Activated CD4-positive, CD25-positive, alpha-beta regulatory T cell (primary cell): Measurements from ENCODE around the gene HPS3.

Experiments
- DNase-seq, 4 experiments: peaks; one replicate each; lab custom pipeline; 2025; lab: John Stamatoyannopoulos, UW

Gene HPS3

DNA sequence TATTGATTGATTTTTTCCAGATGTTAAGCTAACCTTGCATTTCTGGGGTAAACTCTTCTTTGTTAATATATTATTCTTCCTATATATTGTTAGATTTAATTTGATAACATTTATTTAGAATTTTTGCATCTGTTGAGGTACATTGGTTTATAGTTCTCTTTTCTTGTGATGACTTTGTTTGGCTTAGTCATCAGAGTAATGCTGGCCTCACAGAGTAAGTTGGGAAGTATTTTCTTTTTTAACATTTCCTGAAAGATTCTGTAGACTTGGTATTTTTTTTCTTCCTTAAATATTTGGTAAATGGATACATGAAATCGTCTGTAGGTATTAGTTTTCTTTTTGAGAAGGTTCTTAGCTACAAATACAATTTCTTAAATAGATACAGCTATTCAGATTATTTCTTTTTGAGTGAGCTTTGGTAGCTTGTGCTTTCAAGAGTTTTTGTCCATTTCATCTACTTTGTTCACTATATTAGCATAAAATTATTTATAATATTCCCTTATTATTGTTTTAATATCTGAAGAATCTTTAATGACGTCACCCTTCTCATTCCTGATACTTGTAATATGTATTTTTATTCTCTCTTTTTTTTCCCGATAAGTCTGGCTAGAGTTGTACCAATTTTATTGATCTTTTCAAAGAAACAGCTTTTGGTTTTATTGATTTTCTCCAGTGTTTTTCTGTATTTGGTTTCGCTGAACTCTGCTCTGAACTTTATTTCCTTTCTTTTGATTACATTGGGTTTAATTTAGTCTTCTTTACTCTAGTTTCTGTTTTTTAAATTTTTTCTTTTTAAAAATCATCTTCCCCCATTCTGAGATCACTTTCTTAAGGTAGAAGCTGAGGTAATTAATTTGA lies 6.5 kb upstream of the HPS3 start:
- DNase-seq, result no peak

DNA sequence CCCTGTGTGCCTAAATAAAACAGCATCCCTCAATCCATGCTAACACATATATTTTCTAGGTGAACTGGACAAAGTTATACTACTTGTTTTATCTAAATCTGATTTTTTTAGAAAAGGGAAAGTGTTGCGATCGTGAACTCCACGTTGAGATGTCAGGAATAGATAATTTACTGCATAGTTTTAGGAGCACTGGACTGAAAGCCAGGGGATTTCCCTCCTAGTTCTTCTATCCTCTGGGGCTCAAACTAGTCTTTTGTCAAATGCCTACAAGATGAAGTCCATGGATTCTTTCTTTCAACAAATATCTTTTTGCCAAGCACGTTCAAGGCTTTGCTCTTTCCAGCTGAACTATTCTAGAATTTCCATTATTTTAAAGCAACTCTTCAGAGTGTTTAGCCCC lies 617 bp upstream of the HPS3 start:
- DNase-seq, result no peak

DNA sequence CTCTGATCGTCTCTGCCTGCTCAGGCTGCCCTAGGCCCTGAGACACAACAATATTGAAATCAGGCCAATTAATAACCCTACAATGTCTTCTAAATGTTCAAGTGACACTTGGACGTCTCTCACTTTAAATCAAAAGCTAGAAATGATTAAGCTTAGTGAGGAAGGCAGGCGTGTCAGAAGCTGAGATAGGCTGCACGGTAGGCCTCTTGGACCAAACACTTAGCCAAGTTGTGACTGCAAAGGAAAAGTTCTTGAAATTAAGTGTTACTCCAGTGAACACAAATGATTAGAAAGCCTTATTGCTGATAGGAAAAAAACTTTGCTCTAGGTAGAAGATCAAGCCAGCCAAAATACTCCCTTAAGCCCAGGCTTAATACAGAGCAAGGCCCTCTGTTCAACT lies 2.2 kb downstream of the HPS3 start:
- no peak for DNase-seq

DNA sequence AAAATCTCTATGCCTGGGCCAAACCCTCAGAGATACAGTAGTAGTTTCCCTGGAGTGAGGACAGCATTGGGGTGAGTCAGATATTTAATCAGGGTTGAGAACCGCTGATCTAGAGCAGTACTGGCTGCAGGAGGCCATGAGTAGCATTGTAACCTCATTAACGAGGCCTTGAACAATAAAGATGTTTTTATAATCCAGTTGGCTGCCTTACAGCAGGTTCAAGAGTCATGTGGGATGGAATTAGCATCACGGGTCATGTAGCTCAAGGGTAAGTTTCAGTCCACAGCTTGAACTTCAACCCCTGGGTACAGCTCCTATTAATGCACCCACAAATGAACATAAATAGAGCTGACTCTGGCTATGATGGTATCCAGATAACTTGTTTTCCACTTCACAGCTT lies 5.1 kb downstream of the HPS3 start:
- no peak for DNase-seq

DNA sequence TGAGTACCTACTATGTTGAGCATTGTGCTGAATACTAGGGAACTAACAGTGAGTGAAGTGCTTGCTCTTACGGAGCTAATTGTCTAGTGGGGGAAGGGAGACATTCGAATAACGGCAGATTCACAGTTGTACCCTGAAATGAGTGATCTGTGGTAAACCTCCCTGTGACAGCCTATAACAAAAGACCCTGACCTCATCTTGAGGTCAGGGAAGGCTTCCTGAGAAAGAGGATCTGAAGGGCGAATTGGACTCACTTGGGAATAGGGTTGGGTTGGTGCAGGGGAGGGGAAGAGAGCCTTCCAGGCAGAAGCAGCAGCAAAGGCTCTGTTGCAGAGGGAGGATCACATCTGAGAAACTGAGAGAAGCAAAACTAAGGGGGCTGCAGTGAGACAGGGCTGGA lies 13.2 kb downstream of the HPS3 start:
- DNase-seq, result no peak

DNA sequence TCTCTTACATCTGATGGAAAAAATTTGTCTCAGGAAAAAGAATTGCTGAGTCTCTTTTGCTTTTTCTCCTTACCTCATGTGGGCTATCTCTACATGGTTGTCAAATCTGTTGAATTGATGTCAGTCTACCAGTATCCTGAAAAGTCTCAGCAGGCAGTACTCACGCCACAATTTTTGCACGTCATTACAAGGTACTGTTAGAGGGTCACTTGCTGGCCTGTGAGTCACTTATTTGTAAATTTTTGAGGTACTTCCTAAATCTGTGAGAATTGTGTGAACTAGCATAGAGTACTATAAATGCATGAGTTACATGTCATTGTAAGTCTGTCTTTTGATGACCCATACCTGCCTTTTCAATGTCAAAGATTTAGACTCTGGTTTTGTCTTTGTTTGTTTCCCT lies 15.9 kb downstream of the HPS3 start:
- DNase-seq, result no peak

DNA sequence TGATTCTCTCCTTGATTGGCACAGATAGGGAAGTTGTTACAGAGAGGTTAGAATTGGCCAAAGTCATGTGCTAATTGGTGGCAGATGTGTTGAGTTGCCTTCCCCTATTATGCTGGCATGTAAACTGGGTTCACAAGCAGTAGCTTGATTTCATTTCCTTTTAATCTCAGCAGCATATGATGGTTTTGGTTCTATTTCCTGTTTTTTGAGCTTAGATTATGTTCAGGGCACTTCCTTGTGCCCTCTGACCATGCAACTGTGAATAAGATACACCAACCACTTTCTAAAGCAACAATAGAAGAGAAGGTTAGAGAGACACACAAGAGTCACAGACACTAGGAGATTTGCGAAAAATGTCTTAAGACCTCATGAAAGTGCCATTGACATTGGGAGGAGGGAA lies 16.5 kb downstream of the HPS3 start:
- DNase-seq, result no peak

DNA sequence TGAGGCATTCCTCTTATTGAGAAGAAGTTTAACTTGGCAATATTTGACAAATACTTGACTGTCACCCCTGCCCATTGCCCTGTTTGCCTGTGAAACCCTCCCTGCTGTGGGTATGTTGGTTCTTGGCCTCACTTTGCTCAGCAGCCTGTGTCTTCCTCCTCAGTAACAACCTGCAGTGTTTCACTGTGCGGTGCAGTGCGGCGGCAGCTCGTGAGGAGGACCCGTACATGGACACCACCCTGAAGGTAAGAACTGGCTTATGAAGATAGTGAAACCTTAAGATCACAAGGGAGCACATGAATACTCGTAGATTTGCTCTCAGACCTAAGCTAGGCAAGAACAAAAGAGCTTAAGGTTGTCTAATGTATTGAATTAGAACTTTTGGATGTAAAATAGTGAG lies 21.0 kb downstream of the HPS3 start:
- DNase-seq, result no peak

DNA sequence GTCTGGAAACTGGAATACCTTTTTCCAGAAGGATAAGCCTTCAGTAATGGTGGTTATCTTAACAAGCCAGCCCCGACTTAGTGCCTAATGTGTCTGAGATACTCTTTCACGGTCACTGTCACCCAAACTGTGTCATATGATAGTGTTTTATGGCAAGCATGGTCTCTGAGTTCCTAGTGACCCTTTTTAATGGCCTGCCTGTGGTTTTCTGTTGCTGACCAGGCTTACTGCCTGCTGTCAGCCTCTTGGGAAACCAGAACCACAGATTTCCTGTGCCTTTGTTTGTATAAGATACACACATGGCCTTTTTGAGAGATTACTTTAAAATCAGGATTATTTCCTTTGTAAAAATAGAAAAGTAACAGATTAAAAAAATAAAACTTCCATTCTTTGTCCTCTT lies 22.4 kb downstream of the HPS3 start:
- no peak for DNase-seq

DNA sequence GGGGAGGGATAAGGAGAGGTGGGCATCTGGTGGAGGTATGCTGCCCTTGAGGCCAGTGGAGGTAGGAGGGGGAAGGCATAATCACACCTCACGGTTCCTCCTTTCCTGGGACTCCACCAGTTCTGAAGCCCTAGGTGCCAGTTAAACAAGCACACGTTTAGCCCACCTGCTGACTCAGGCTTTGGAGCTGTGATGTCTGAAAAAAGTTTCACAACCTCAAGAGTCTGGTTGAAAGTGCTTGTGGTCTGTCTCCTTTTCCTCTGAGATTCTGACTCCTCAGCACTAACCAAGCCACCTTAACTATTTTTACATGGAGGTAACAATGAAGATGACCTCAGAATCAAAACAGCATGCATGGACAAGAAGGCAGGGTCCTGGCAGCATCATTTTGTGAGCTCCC lies 23.0 kb downstream of the HPS3 start:
- DNase-seq, result no peak

DNA sequence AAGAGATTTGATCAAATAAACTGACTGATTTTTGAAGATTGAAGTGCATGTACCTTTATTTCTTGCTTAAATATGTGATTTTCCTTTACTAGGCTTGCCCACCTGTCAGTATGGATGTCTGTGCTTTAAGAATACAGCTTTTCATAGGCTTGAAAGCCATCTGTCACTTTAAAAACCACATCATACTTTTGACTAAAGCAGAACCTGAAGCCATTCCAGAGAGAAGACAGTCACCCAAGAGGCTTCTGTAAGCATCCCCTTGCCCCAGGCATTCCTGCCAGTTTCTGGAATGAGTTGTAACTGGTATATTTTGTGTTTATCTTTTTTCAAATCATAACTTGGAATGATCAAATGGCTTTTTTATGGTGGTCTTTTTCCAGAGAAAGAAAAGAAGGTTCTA lies 24.0 kb downstream of the HPS3 start:
- DNase-seq, result no peak

DNA sequence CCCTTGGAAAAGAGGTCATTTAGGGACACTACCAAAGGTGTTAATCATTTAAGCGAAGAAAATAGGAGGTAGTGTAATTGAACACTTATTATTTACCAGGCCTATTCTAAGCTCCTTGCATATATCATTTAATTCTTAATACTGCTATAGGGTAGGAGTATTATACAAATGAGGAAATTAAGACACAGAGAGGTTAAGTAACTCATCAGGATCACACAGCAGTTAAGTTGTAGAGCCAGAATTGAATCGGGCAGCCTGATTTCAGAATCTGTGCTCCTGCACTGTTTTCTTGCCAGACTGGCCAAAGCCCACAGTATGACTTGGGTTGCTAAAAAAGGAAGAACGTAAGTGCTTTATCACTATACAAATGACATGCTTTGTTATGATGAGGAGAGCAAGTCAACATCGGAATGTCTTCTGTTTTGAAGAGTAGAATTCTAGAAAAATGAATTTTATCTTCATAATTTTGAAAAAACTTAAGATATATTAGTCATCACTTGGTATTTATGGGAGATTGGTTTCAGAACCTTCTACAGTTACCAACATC lies 31.4 kb downstream of the HPS3 start:
- DNase-seq, result no peak

DNA sequence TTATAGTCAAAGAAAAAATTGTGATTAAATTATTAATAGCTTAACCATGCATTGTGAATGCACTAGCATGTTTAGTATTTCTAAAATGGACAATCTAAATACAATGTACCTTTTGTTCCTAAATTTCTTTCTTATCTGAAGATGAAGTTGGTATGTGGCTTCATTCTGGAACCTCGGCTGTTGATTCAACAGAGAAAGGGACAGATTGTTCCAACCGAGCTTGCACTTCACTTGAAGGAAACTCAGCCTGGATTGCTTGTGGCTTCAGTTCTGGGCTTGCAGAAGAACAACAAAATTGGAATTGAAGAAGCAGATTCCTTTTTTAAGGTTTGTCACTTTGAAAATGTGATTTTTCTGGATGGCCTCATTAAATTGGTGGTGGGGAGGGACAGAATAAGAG lies 32.6 kb downstream of the HPS3 start:
- DNase-seq, result no peak

DNA sequence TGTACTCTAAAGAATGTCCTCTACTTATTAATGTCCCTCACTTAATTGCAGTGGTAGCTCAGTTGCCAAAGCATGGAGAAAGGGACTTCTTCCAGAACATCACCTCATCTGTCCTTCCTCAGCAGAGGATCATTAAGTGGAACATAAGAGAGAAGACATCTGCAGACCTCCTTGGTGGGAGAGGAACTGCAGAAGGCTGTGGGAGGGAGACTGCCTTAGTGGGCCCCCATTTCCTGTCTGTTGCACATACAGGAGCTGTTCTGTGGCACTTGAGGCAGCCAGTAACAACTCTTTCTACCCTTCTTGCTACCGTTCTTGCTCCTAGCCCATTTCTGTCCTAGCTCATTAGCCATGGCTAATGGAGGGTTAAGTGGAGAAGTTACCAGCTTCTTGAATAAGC lies 33.6 kb downstream of the HPS3 start:
- no peak for DNase-seq

DNA sequence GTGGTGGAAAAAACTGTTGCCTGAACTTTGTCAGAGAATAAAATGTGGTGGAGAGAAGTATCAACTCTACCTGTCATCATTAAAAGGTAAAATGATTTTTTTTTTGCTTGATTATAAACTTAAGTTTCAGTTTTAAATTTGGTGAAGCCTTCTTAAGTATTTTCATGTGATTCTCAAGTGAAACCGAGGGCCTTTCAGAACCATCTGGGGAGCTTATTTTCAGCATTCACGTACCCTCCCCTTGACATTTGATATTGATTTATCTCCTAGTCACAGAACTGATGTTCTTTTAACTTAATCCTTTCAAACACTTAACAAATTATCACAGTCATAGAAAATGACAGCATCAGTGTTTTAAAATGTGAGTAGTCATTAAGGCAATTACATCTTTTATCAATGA lies 38.5 kb downstream of the HPS3 start:
- DNase-seq, result no peak

DNA sequence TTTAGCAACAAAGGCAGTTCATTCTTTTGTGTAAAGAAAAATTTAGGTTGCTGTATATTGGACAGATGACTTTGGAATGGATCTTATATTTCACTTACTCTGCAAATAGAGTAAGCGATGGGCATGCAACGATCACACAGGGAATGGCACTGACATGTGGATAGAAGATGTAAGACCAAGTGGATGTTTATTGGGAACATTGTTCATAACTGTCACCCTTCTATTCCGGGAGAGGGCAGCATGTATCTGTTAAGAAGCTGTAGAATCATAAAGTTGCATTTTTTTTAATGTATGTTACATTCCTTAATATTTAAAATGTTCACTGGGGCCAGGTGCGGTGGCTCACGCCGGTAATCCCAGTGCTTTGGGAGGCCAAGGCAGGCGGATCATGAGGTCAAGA lies 41.2 kb downstream of the HPS3 start:
- no peak for DNase-seq

DNA sequence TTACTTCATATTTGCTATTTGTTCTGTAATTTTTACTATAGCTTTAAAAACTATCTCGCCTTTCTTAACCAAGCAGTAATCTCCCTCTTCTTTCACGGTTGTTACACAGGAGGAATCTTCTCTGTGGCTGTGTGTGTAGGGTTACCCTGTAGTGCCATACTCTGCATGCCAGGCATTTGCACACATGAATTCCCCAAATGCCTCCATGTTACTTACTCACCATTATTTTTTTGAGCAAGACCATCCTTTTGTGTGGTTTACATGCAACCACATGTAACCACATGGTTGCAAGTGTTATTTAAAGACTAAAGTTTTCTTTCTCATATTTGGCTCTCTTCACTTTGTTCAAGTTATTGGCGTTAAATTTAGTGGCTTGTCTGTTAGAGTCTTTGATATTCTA lies 45.5 kb downstream of the HPS3 start:
- DNase-seq, result no peak

DNA sequence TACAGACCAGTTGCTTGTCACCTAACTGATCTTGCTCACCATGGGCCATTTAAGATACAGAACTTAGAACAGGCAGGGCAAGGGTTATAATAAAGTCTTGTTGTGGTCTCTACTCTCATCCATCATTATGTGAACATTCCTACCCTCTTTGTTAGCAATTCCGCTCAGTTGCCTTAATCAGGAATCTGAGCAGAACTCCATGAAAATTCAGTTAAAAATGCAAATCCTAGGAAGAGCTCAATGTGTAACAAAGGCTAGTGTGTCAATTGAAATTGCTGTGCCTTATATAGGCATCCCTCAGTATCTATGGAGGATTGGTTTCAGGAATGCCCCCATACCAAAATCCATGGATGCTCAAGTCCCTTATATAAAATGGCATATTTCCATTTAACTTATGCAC lies 47.7 kb downstream of the HPS3 start:
- no peak for DNase-seq

DNA sequence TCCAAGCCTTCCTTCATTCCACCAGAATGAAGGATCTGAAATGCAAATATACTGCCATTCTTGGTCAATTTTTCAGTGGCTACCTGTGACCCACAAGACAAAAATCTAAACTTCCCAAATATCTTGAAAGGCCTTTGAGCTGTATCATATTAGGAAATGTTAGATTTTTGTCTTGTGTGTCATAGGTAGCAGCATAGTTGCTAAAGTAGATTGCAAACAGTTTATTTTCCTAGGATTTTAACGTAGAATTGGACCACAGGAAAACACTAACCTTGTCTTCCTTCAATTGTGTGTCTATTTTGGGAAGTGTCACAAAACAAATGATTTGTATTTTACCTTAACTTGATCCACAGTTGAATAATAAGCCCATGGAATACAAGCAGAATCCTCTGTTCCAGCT lies 49.8 kb downstream of the HPS3 start:
- DNase-seq, result no peak

DNA sequence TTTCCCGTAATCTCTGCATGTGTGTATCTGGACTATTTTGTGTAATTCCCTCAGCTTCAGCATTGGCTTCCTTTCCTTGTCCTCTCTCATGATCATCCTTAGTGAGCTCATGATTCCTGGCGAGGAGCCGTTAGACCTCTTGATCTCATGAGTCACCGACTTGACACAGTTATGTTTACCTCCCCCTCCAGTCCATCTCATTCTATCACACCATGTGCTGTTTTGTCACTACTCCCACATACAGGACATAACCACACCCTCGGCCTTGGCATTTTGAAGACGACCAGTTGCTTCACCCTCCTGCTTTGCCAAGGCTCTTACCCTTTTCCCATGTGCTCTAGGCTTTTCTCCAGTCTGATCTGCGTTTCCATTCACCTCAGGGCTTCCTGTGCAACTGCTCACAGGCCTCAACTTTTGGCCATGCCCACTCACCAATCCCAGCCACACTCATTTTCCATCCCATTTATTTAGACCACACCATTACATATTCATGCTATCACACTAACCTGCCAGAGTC lies 50.7 kb downstream of the HPS3 start:
- no peak for DNase-seq

DNA sequence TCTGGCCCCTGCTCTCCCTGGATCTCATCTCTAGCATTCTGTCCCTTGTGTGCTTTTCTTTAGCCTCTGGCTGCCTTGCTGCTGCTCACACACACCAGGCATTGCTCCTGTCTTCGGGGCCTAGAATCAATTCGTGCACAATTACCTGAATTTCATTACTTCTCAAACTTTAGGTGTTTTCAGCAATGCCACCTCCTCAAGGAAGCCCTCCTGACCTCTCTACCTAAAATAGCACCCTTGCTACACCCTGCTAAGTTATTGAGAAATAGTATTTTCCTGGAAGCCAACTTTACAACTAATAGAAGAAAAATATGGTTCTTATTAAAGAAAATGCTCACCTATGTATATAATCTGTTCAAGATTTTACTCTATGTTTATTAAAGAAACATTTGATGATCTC lies 51.7 kb downstream of the HPS3 start:
- no peak for DNase-seq

DNA sequence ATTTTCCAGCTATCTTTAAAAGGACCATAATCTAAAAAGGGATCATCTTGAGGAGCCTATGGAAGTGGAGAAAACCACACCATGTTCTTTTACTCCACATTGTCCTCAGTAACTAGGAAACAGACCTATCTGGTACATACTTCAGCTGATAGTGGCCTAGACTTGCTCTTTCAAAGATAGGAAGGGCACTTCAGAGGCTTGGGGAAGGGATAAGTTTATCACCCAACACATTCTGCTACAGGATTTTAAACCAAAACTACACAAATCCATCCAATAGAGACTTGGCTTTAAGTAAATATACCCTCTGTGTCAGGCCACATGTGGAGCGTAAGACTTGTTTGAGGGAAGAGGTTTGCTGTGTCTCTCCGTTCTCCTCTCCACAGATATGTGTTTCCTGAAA lies 56.8 kb downstream of the HPS3 start:
- DNase-seq, result no peak

DNA sequence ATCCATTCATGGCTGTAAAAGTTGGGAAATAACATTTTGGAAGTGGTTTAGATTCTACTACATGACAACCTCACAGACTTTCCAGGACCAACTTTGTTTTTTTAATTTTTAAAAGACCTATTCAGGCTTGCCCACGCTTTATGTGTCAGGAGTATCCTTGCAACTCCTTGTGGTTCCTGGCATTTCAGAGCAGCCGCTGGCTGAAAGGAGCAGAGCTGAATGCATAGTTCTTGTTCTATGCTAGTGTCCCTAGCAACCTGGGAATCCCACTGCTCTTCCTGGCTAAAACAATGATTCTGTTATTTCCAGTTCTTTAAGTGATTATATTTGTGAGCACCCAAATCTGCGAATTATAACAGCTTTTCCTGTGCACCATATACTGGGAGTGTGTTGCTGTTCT lies 57.3 kb downstream of the HPS3 start:
- no peak for DNase-seq

DNA sequence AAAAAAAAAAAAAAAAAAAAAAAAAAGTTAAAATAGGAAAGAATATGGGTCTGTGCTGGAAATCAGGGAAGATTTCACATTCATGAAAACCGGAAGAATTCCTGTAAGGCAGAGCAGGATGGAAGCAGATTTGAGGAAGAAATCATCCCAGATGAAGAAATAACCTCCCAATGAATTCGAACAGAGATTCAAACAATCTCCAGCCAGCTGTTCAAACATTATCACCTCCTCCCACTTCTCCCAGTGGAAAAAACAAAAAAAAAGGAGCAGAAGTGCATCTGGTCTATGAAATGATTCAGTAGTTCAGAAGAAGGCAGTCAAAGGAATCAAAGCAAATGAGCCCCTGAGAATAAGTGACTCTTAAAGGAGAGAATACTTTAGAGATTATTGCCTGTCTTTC lies 59.1 kb downstream of the HPS3 start:
- no peak for DNase-seq
